ENCODE results near the gene TCEA2. TPM values are rescaled to one million over a fixed set of nuclear protein-coding genes. Genes with fewer than 3 reads are reported as not detected.

TCEA2 gene
- total and polyA plus RNA-seq, 2 donors (not counting 1 experiment from before 2014, with no cell fraction given): 58.1 to 63.9 TPM

DNA sequence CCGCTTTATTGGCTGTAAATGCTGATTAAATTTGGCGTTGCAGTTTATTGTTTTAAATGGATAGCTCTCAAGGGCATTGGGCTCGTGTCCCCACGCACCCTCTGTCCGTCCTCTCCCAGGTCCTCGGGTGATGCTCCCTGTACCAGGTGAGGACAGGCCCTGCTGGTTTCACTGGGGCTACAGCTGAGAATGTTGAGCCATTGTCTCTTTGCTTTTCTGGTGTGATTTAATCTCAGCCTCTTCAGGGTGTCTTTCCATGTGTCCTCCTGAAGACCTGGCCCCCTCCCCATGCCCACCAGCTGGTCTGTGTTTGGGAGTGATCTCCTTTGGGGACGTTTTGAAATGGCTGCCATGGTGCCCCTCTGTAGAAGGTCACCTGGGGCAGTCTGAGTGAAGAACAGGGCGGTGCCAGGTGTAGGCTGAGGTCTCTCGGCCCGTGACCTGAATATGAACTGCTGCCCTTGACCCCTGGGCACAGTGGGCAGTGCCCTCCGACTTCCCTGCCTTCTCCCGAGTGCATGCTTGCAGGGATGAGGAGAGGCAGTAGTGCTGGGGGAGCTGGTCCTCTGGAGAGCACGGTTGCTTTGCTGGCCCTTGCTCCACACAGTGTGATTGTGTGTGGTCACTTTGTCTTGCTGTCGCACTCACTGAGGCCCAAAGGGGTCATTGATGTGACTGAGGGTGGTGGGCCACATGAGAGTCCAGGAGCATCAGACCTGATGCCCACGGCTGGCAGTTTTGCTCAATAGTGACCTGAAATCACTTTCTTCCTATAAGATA is 39.4 kb upstream of the TCEA2 start:
- Histone ChIP-seq H3K36me3 (replicated peaks in 1 of 2; ENCODE audit: control extremely low read depth in 1 of 2, control insufficient read depth in 1 of 2, extremely low read depth in 1 of 2, insufficient read depth in 2 of 2, low read length in 1 of 2) (peaks cover 3 to 87% of the 10 kb centered on the region in 2 experiments), H3K9me3 (ENCODE audit: control extremely low read depth in 1 of 3, control insufficient read depth in 2 of 3, insufficient read depth in 1 of 3, low read length in 2 of 3) (no peaks in the 10 kb centered on the region), H3K4me3 (ENCODE audit: control extremely low read depth in 1 of 5, extremely low read depth in 1 of 5, insufficient read depth in 1 of 5, low read depth in 2 of 5, low read length in 4 of 5) (no peak overlapping the region), H3K79me2 (ENCODE audit: control insufficient read depth, insufficient read depth, low read length) (peaks cover 31% of the 10 kb centered on the region), H4K20me1 (ENCODE audit: control insufficient read depth, insufficient read depth, low read length, poor library complexity, severe bottlenecking) (peaks cover 64% of the 10 kb centered on the region), H3K9ac (ENCODE audit: low read length) (no peak overlapping the region), H2AFZ (ENCODE audit: insufficient read depth, low read depth, low read length, poor library complexity, severe bottlenecking) (no peak overlapping the region), H3K4me2 (replicated peaks; ENCODE audit: low read depth, low read length, poor library complexity, severe bottlenecking) (no peak overlapping the region), H3K27ac (ENCODE audit: low read length in 2 of 2) (no peak overlapping the region), H3K27me3 (replicated peaks in 1 of 4; ENCODE audit: control extremely low read depth in 1 of 4, control insufficient read depth in 3 of 4, insufficient read depth in 4 of 4, low read length in 3 of 4) (no peaks in the 10 kb centered on the region), H3K4me1 (ENCODE audit: control insufficient read depth in 2 of 2, insufficient read depth in 2 of 2, low read length in 2 of 2) (no peaks in the 10 kb centered on the region)
- over 99% methylated on average over 12 of the region's 15 CpGs for WGBS (ENCODE audit: insufficient coverage)
- TF ChIP-seq, protein P1, sequence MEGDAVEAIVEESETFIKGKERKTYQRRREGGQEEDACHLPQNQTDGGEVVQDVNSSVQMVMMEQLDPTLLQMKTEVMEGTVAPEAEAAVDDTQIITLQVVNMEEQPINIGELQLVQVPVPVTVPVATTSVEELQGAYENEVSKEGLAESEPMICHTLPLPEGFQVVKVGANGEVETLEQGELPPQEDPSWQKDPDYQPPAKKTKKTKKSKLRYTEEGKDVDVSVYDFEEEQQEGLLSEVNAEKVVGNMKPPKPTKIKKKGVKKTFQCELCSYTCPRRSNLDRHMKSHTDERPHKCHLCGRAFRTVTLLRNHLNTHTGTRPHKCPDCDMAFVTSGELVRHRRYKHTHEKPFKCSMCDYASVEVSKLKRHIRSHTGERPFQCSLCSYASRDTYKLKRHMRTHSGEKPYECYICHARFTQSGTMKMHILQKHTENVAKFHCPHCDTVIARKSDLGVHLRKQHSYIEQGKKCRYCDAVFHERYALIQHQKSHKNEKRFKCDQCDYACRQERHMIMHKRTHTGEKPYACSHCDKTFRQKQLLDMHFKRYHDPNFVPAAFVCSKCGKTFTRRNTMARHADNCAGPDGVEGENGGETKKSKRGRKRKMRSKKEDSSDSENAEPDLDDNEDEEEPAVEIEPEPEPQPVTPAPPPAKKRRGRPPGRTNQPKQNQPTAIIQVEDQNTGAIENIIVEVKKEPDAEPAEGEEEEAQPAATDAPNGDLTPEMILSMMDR (IDR thresholded peaks at IDR 0.05): no peak
- no peak for TF ChIP-seq EZH2 (IDR thresholded peaks at IDR 0.05; ENCODE audit: borderline replicate concordance, insufficient read depth, low read depth, low read length, poor library complexity, severe bottlenecking)
- no peak for ATAC-seq (ENCODE audit: low read depth)
- ChIA-PET POLR2A (no interaction called here), CTCF (interaction anchor here (0.8 kb wide), 1 partner anchor 321 kb away, joined by 3 read pairs; no protein-coding TSS in a partner anchor)
- Mint-ChIP-seq H3K4me1 (no peaks in the 10 kb centered on the region), H3K27ac (no peak overlapping the region), H3K9me3 (ENCODE audit: insufficient read depth) (no peaks in the 10 kb centered on the region), H3K27me3 (no peaks in the 10 kb centered on the region), H3K4me3 (no peak overlapping the region)
- intact Hi-C loops (cut with micrococcal nuclease): no loop called here
- DNase-seq: no peak

Data from B cell (primary cell).